ENCODE data around the gene PIP4K2A.

- no peak for TF ChIP-seq CTCF (IDR thresholded peaks at IDR 0.05)
- no peak for TF ChIP-seq POLR2A (IDR thresholded peaks at IDR 0.05)
Observed at GRCh38 chr10:22750131-22750530, 35.8 kb upstream of the PIP4K2A start.
